ENCODE data around the gene TOMM7.
"Not testable (repeated sequence)": the region's sequence is repeated elsewhere in the genome, so short reads cannot be mapped to it uniquely, and the experiment has no call there.

The TOMM7 gene

GRCh38 chr7:22799633-22800032 lies 23.0 kb downstream of the TOMM7 start:
- no peaks in the 10 kb centered on the region for H3K4me1 ChIP-seq (ENCODE audit: insufficient read depth, low read length, poor library complexity, severe bottlenecking)
- no peaks in the 10 kb centered on the region for H3K36me3 ChIP-seq (ENCODE audit: insufficient read depth, low read length)
- no peaks in the 10 kb centered on the region for H3F3A ChIP-seq (ENCODE audit: low read depth)
- H2AFZ ChIP-seq (ENCODE audit: low read length) = no peak overlapping the region
- no peaks in the 10 kb centered on the region for H3K9me2 ChIP-seq (replicated peaks; ENCODE audit: low read depth, low read length)
- H3K79me2 ChIP-seq (ENCODE audit: insufficient read depth, low read length) = no peaks in the 10 kb centered on the region
- no peaks in the 10 kb centered on the region for H4K20me1 ChIP-seq (ENCODE audit: insufficient read depth, low read length, poor library complexity, severe bottlenecking)
- H3K9ac ChIP-seq (ENCODE audit: low read depth, low read length, poor library complexity, severe bottlenecking) = no peak overlapping the region
- H3K4me2 ChIP-seq (ENCODE audit: low read depth, low read length, poor library complexity, severe bottlenecking) = no peak overlapping the region
- H3K9me3 ChIP-seq (ENCODE audit: insufficient read depth, low read depth, low read length) = no peaks in the 10 kb centered on the region
- no peaks in the 10 kb centered on the region for H3K27me3 ChIP-seq (ENCODE audit: insufficient read depth, low read length, poor library complexity, severe bottlenecking)
- no peak overlapping the region for H3K4me3 ChIP-seq (ENCODE audit: low read length, poor library complexity, severe bottlenecking)
- no peak for TF ChIP-seq EZH2phosphoT487 (IDR thresholded peaks at IDR 0.05; ENCODE audit: borderline replicate concordance)
- TF ChIP-seq CTCF (conservative IDR thresholded peaks at IDR 0.05; ENCODE audit: low read length) = no peak

- TF ChIP-seq CTCF (conservative IDR thresholded peaks at IDR 0.05; ENCODE audit: low read length) (no peak), EZH2phosphoT487 (IDR thresholded peaks at IDR 0.05; ENCODE audit: borderline replicate concordance) (no peak)
- Histone ChIP-seq H3K79me2 (ENCODE audit: insufficient read depth, low read length) (no peaks in the 10 kb centered on the region), H3K9me3 (ENCODE audit: insufficient read depth, low read depth, low read length) (no peaks in the 10 kb centered on the region), H3K4me2 (ENCODE audit: low read depth, low read length, poor library complexity, severe bottlenecking) (no peak overlapping the region), H3K4me3 (ENCODE audit: low read length, poor library complexity, severe bottlenecking) (no peak overlapping the region), H4K20me1 (ENCODE audit: insufficient read depth, low read length, poor library complexity, severe bottlenecking) (no peaks in the 10 kb centered on the region), H3K36me3 (ENCODE audit: insufficient read depth, low read length) (no peaks in the 10 kb centered on the region), H3K4me1 (ENCODE audit: insufficient read depth, low read length, poor library complexity, severe bottlenecking) (no peaks in the 10 kb centered on the region), H3F3A (ENCODE audit: low read depth) (no peaks in the 10 kb centered on the region), H2AFZ (ENCODE audit: low read length) (no peak overlapping the region), H3K9ac (ENCODE audit: low read depth, low read length, poor library complexity, severe bottlenecking) (no peak overlapping the region), H3K27me3 (ENCODE audit: insufficient read depth, low read length, poor library complexity, severe bottlenecking) (no peaks in the 10 kb centered on the region), H3K9me2 (replicated peaks; ENCODE audit: low read depth, low read length) (no peaks in the 10 kb centered on the region)
These were observed 28.8 kb downstream of the TOMM7 start for GRCh38 chr7:22793593-22794462.

- TF ChIP-seq CTCF (conservative IDR thresholded peaks at IDR 0.05; ENCODE audit: low read length) = no peak
- no peak for TF ChIP-seq EZH2phosphoT487 (IDR thresholded peaks at IDR 0.05; ENCODE audit: borderline replicate concordance)
These were observed 31.2 kb downstream of the TOMM7 start for GRCh38 chr7:22791204-22792158.

GRCh38 chr7:22790640-22791039 lies 32.0 kb downstream of the TOMM7 start:
- H3K27me3 ChIP-seq (ENCODE audit: insufficient read depth, low read length, poor library complexity, severe bottlenecking); H3K4me1 ChIP-seq (ENCODE audit: insufficient read depth, low read length, poor library complexity, severe bottlenecking); H3K4me2 ChIP-seq (ENCODE audit: low read depth, low read length, poor library complexity, severe bottlenecking); H3K9me2 ChIP-seq (replicated peaks; ENCODE audit: low read depth, low read length); H2AFZ ChIP-seq (ENCODE audit: low read length); H3K9ac ChIP-seq (ENCODE audit: low read depth, low read length, poor library complexity, severe bottlenecking); H3K9me3 ChIP-seq (ENCODE audit: insufficient read depth, low read depth, low read length); H3K4me3 ChIP-seq (ENCODE audit: low read length, poor library complexity, severe bottlenecking); H3F3A ChIP-seq (ENCODE audit: low read depth); H3K36me3 ChIP-seq (ENCODE audit: insufficient read depth, low read length); H4K20me1 ChIP-seq (ENCODE audit: insufficient read depth, low read length, poor library complexity, severe bottlenecking); H3K79me2 ChIP-seq (ENCODE audit: insufficient read depth, low read length): not testable (repeated sequence)

More at GRCh38 chr7:22791204-22792158, 31.2 kb downstream of the TOMM7 start:
- Histone ChIP-seq H3K4me3 (ENCODE audit: low read length, poor library complexity, severe bottlenecking) (no peak overlapping the region), H3K4me2 (ENCODE audit: low read depth, low read length, poor library complexity, severe bottlenecking) (no peak overlapping the region), H3K36me3 (ENCODE audit: insufficient read depth, low read length) (no peaks in the 10 kb centered on the region), H3F3A (ENCODE audit: low read depth) (no peaks in the 10 kb centered on the region), H3K79me2 (ENCODE audit: insufficient read depth, low read length) (no peaks in the 10 kb centered on the region), H2AFZ (ENCODE audit: low read length) (no peak overlapping the region), H3K4me1 (ENCODE audit: insufficient read depth, low read length, poor library complexity, severe bottlenecking) (no peaks in the 10 kb centered on the region), H4K20me1 (ENCODE audit: insufficient read depth, low read length, poor library complexity, severe bottlenecking) (no peaks in the 10 kb centered on the region), H3K9me3 (ENCODE audit: insufficient read depth, low read depth, low read length) (no peaks in the 10 kb centered on the region), H3K9ac (ENCODE audit: low read depth, low read length, poor library complexity, severe bottlenecking) (no peak overlapping the region), H3K27me3 (ENCODE audit: insufficient read depth, low read length, poor library complexity, severe bottlenecking) (no peaks in the 10 kb centered on the region), H3K9me2 (replicated peaks; ENCODE audit: low read depth, low read length) (no peaks in the 10 kb centered on the region)
